SKM-1 treated with dmso at 0.1 percent for 144 hours (cell line): Measurements from ENCODE around the gene RNF31.

Experiments used
- DNase-seq: peaks from one replicate; lab custom pipeline; 2025; ENCODE audit not compliant: unreplicated experiment; lab: John Stamatoyannopoulos, UW

Gene RNF31

GRCh38 chr14:24181371-24182077 lies 34.2 kb downstream of the RNF31 start:
- DNase-seq = no peak

GRCh38 chr14:24182110-24182882 lies 35.0 kb downstream of the RNF31 start:
- DNase-seq = no peak

GRCh38 chr14:24183014-24183481 lies 35.8 kb downstream of the RNF31 start:
- DNase-seq = no peak

- no peak for DNase-seq
Observed at GRCh38 chr14:24184104-24184970, 37.0 kb downstream of the RNF31 start.

GRCh38 chr14:24185026-24185425 lies 37.7 kb downstream of the RNF31 start:
- no peak for DNase-seq

GRCh38 chr14:24185741-24186140 lies 38.4 kb downstream of the RNF31 start:
- no peak for DNase-seq

- no peak for DNase-seq
Observed at GRCh38 chr14:24186831-24187538, 39.7 kb downstream of the RNF31 start.

GRCh38 chr14:24187539-24187915 lies 40.2 kb downstream of the RNF31 start:
- no peak for DNase-seq

- peak; percentile 82 for DNase-seq
Observed at GRCh38 chr14:24188251-24189058, 41.2 kb downstream of the RNF31 start, which contains the start of gene IPO4. Gene IPO4 (minus strand): TSS chr14:24188816. CDS start chr14:24188787, 29 bp downstream.

- no peak for DNase-seq
Observed at GRCh38 chr14:24189059-24189375, 41.7 kb downstream of the RNF31 start.

GRCh38 chr14:24189460-24189859 lies 42.2 kb downstream of the RNF31 start:
- no peak for DNase-seq

GRCh38 chr14:24190416-24190815 lies 43.1 kb downstream of the RNF31 start:
- no peak for DNase-seq

GRCh38 chr14:24192933-24193332 lies 45.6 kb downstream of the RNF31 start:
- DNase-seq = no peak

- DNase-seq = no peak
Observed at GRCh38 chr14:24194186-24194872, 47.0 kb downstream of the RNF31 start.

- no peak for DNase-seq
Observed at GRCh38 chr14:24194873-24195185, 47.5 kb downstream of the RNF31 start.

- DNase-seq = peak; percentile 45
Observed at GRCh38 chr14:24195186-24196070, 48.1 kb downstream of the RNF31 start, which contains the start of gene TM9SF1. Gene TM9SF1 (minus strand): TSS chr14:24195441. CDS start chr14:24195019, 422 bp downstream.

- no peak for DNase-seq
Observed at GRCh38 chr14:24196071-24197055, 49.1 kb downstream of the RNF31 start.
